GM19395 (cell line): ENCODE measurements around the gene SLC40A1.

Experiments used
- ATAC-seq: cut with Tn5 transposase; IDR thresholded peaks from one replicate; pipeline ENCODE4 v1.9.1; 2021; ENCODE audit warnings: mild to moderate bottlenecking, moderate library complexity; ENCODE audit not compliant: unreplicated experiment

The SLC40A1 gene

DNA sequence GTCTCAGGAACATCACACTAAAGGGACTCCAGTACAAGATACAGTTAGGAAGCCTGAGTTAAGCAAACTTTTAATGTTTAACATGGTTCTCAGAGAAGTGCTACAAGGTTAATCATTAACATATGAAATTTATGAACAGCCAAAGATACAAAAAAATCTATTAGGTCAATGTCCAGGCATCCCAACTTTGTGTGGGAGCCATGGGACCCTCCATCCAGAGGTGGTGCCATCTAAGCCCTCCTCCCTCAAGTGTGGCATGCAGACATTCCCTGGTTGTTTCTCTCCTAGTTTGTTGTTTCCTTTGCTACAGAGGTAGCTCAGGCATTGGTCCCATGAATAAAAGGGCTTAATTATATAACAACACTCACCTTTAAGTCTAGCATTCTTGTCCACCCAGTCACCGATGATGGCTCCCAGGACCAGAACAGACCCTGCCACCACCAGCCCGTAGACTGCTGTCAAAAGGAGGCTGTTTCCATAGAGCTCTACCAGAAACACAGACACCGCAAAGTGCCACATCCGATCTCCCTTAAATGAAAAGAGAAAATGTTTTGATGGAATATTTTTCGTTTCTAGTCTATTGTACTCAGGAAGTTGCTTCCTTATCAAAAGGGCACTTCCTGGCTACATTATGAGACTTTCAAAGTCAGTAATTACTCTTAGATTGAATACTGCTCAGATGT is 5.7 kb downstream of the SLC40A1 start:
- ATAC-seq, result no peak

DNA sequence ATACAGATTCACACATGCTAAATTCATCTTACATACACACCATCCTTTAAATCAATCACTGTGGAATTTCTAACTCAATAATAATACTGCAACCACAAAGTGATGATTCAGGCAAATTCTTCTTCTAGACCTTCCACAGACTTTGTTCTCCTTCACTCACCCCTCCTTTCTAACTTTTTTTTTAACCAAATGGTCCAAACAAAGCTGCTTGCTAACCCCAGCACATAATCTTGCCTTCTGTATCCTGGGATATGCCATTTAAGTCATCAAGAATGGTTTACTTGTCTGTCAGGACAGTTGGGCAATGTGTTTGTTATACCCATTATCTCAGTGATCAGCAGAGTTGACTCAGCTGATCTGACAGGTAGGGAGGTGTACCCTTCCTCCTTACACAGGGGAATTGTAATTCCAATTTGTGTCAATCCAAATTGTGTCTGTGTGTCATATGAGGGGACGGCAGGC is 10.0 kb downstream of the SLC40A1 start:
- ATAC-seq, result no peak

DNA sequence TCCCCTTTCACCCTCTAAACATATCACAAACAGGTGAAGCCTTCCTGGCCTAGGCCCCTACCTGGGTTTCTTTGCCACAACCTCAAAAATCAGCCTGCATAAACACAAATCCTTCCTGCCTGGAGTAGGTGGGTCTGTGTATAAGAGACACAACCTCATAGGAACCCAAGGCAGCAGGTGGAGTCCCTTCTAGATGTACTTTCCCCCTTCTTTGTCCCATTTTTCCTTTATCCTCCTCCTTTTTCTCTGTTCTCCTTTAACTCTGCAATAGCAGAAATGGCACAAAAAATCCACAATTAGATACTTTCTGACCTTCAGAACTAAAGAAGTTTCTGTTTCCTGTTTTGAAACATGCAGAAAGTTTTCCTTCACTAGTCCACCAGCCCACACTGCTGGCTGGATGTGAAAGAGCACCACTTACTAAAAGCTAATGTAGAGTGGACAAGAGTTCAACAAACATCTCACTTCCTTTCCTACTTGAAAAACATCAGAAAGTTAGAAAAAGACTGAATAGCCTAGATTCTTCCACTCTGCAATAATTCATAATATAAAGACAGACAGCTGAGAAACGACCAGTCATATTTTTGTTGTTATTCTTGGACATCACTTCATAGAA is 11.2 kb downstream of the SLC40A1 start:
- peak; percentile 77 for ATAC-seq

DNA sequence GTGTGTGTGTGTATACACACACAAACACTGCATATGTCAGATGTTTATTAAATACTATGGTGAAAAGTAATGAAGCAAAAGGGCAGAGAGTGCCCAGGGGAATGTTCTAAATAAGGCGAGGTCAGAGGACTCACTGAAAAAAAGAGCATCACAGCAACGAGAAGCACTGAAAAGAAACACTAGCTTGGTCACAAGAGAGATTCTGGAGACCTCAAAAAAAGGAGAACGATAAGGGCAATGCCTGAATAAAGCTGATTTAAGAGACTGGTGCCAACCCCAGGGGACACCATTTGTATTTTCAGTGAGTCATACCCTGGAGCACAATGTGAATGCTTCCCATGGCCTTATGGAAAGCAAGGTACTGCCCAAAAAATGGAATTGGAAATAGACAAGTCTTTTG is 14.5 kb downstream of the SLC40A1 start:
- ATAC-seq, result no peak

DNA sequence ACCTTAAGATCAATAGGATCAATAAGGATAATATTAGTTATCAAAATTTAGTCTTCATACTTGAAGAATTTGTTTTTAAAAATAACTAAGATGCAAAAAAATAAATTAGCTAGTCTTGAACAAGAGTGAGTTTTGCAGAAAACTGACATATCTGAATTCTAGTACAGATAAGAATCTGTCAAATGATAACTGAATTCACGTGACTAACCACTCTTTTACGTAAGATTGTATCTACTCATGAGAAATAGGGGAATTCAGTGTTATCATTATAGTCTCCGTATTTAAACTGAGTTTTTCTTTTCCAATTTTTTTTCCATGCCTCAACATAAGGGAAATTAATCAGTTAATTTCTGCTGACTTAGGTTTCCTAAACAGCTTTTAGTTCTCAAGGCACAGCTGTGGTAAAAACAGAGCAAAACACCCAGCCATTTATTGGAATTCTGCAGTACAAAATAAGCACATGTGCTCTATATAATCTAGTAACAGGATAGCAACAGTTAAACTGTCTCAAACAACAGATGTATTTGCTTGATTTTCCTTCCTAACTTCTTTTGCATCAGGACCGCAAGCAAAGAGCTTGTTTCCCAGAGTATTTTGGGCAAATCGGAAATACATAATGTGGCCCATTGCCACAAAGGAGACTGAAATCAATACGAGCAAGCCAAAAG is 19.1 kb downstream of the SLC40A1 start:
- ATAC-seq, result no peak

DNA sequence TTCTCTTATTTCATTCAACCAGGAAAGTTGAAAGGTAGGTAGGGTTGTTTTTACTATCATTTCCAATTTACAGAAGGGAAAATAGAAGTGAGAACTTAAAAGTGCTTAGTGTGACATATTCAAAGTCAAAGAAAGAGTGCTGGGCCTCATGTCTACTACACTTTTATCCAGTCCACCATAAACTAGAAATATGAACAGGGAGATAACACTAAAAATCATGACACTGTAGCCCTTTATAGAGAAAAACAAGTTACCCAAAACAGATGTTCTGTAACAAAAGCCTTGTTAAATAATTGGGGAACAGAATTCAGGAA is 20.4 kb downstream of the SLC40A1 start:
- ATAC-seq, result no peak

DNA sequence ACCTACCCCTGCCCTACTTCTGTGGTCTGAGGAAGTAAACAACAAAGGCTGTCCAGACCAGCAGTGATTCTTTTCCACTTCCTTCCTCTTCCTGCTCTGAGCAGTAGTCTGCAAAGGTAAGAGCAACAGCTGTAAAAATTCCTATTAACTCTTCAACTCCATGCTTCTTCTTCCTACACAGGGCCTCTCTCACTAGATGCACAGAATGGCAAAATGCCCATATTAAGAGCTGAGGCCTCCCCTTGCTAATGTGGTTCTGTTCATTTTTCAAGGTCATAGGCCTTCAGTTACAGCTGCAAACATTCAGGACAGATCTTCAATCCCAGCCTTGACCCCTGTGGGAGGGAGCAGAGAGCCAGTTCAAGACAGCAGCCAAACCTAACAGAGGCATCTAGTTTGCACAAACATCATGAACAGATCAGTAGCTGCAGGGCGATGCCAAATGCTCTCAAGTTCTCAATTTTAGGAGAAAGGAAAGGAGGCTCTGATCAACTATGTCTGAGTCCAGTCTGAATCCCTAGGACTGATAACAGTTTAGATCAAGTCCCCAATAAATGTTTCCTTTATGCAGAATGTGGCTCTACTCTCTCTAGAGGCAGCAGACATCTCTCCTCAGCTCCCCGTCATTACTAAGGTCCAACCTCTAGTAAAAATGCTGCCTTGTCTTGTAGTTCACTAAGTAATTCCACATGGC is 20.9 kb downstream of the SLC40A1 start:
- no peak for ATAC-seq

DNA sequence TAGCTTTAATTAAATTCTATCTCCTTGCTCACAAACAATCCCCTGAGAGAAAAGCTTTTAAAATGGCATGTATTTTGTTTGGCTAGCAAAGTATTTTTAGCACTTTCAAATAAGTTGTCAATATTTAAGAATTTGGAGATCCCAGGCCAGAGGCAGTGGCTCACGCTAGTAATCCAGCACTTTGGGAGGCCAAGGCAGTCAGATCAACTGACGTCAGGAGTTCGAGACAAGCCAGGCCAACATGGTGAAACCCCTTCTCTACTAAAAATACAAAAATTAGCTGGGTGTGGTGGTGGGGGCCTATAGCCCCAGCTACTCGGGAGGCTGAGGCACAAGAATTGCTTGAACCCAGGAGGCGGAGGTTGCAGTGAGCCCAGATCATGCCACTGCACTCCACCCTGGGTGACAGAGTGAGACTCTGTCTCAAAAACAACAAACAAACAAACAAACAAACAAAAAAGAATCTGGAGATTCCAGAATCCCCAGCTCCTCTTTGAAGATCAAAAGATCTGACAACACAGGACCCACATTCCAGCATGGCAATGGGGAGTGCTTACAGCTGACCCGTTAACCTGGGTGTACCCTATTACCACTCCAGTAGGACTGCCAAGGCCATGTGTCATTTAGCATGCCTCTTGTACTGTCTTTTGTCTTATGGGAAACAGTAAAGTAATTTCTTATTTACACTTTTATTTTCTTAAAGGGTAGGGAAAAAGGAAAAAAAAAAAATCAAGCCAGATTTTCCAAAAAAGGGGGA is 21.9 kb downstream of the SLC40A1 start:
- no peak for ATAC-seq

DNA sequence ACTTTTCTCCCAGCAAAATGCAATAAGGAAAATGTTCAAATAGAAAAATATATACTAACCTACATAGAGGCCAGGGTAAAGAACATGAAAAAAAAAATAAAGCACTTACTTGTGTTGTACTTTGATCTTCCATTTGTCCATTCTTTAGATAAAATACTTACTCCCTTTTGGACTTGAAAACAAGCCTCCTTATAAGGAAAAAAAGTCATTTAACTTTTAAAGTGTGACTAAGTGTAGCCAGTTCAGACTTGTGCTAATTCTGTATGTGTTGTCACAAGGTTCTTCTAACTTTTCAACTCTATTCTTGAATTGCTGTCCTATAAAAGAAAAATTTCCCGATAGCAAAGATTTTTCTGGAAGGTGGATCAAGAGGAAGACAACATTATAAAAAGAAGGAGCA is 23.2 kb downstream of the SLC40A1 start:
- no peak for ATAC-seq

DNA sequence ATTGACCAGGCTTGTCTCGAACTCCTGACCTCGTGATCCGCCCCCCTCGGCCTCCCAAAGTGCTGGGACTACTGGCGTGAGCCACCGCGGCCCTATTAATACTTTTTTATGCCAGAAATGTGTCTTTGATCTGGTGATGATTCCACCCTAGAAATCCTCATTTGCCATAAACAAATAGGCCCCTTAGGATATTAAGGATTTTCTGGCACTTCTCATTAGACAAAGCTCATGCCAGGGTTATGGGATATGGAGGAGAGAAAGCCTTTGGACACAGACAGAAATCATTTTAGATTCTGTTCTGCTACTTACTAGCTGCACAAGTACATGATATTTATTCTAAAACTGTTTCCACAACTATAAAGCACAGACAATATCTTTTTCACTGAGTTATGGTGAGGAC is 24.1 kb downstream of the SLC40A1 start:
- ATAC-seq, result no peak

DNA sequence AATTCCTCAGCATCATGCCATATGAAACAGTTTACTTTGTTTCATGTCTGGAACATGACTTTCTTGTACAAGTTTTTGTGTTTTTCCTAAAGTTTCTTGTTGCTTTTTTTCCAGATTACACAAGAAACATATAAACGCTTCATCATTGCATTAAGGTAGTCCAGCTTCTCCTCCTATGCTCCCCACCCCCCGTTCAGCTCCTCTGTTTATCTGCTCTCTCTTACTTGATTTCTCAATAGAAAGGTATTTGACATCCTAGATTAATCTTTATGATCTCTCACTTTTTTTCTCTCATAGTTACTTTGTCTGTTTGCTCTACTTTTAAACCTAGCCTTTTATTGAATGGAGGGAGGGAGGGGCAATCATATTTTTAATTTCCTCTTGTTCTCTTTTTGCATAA is 25.4 kb downstream of the SLC40A1 start:
- ATAC-seq, result no peak

DNA sequence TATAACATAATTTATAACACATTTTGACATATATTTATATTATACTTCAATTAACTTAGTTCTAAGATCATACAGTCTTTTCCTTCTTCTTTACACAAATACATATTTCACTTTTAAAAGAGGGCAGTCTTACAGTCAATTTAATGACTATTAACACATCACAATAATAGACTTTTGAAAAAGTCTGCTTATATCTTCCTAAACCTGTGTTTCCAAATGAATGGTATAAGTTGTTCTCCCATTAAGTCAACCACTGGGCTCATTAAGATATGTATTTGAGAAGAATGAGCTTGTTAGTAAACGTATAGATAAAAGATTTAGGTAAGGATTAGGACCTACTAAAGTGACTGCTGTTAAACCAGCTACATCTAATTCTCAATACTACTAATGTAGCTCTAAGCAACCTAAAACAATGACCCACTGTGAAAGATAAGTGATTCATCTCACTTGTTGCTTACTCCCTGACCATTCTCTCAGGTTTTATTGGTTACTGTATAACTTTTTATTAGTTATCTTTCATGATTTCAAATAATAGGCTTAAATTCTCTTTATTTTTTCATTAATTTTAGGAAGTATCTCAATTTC is 27.0 kb downstream of the SLC40A1 start:
- ATAC-seq, result no peak

DNA sequence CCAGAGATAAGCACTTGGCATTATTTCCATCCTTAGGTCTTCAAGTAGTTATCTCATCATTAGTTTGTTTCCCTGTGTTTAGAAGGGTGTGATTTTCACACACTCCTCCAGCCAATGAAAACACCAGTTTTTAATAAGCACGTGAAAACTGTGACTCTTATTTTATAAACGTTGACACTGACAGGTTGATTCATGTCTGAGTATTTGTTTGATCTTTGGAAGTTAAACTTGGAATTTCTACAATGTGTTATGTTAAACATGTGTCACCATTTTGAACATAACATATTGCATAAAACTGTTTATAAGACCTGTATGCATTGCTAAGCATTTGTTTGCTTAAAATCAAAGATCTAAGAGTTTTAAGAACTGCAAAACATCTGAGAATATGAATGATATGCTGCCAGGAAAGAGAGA is 27.6 kb downstream of the SLC40A1 start:
- no peak for ATAC-seq

DNA sequence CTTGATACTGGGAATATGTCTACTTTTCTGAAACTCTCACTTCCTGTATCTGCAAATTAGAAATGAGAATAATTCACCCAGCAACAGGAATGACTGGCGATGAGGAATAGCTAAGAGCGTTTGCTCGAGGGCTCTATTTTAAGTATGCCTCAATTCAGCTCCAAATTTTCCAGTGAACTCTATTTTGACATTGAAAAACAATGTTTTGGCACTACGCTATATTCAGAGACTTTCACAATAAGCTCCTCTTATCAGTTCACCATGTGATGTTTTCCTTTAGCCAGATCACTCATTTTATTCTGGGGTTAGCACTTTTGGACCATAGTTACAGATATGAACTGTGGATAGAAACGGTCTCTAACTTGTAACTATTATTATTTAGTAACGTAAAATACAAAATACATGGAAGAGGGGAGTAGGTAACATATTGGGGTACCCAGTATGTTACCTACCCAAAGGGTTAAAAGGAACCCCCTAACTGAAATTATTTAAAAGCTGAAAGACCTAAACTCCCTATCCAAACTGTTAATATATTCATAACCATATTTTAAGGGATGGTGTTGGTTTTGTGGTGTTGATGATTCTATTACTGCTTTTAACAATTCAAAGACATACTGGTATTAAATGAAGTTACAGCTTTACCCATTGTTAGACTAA is 28.1 kb downstream of the SLC40A1 start:
- no peak for ATAC-seq

DNA sequence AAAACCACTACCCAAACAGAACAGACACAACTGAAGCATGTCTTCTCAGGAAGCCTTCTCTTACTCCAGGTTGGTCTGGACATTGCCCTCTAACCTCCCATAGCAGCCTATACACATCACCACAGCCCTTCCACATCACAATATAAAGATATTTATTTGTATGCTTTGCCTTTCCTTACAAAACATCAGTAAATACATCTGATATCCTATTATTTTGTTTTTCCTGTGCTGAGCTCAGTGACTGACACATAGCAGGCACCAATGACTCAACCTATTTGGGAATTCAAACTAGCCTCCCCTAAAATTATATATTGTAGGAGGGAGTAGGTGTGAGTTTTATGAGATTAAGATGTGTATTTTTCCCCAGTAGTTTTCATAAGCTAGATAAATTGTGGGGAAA is 28.8 kb downstream of the SLC40A1 start:
- no peak for ATAC-seq

DNA sequence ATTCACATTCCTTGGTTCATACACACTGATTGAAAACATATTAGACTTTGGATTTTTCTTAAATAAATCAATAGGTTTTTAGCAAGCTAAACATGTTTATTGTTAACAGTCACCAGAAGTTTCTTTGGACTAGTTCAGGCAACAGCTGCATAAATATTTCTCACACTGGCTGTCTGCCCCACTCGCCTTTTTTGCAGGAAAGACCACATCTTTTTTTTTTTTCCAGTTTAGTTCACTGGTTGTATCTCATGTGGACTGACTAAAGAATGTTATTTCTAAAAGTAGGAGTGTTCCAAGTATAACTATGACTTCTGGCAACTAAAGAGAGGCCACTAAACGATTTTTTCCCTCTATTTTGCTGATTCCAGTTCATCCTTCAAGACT is 31.1 kb downstream of the SLC40A1 start:
- no peak for ATAC-seq

DNA sequence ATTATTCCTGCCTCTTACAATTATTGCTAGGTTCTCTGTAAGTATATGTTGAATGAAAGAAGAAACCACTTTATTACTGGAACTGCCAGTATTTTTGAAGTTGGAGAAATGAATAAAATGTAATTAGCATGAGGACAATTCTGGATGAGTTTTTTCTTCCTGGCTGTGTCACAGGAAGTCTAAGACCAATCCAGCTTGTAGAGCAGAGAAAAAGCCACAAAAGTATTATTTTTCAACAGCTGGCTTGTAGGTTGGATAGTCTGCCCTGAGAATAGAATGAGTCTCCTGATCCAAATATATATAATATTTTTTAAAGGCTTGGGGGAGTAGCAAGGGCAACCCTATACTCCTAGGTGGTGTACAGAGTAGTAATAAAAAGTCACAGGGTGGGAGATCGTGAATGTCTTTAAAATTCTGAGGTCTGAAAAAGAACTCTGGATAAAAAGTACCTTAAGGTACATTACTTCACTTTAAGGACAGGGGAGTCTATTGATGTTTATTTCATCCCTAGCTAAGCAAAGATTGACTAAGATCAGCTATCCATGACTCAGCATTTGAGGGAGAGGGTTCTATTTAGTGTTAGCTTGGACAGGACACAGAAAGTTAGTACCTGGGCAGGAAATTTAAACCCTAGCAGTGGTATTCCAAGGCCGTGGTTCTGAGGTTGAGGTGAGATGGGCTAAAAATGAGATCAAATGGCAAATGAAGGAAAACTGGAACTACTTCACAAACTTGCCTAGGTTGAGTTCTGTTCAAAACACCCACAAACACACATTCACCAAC is 31.7 kb downstream of the SLC40A1 start:
- ATAC-seq, result no peak

DNA sequence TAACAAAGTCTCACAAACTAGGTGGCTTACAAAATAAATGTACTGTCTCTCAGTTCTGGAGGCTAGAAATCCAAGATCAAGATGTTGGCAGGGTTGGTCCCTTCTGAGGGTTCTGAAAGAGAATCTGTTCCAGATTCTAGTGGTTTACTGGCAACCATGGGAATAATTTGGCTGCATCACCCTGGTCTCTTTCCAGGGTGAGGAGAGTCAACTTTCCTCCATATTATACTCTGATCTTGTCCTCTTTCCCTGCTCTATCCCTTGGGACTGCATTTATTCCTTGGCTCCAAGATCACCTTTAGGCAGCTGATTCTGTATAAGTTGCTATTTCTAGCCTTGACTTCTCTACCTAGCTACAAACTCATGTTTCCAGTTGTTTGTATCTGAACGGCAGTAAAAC is 35.2 kb downstream of the SLC40A1 start:
- no peak for ATAC-seq

DNA sequence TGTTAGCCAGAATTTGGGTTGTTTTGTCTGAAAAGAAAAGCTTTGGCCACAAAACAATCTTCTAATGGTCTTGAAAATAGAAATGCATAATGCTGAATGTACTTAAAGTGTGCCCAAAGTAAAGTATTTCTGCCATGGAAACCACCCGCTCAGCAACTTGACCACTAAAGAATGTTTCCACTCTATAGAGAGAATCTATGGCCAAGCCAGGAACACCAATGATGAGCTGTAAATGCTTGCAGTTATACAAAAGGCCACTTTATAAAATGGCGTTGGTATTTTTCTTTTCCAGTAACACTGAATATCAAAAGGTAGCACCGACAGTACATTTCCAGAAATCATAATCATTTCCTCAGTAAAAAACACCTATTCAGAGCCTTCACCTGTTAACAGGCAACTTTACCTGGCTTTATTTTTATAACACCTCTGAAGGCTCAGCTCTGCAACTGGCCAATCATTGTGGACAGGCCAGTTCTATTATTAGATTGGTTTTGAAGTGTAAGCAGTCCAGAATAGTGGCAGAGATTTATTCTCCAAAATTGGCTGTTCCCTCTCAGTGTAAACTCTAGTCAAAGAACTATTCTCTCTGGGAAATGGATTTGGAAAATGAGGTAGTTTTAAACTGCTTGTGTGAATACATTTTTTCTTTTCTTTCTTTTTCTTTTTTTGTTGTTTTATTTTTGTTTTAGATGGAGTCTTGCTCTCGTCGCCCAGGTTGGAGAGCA is 36.1 kb downstream of the SLC40A1 start:
- no peak for ATAC-seq
